Midbrain (tissue), 1 donor: ENCODE data around the gene CNPY3.
A peak's percentile ranks its signal among the peaks of the same experiment; 100 is the strongest.

Experiments used
- DNase-seq: peaks from one replicate; lab custom pipeline; 2025; lab: John Stamatoyannopoulos, UW

CNPY3 gene

DNA sequence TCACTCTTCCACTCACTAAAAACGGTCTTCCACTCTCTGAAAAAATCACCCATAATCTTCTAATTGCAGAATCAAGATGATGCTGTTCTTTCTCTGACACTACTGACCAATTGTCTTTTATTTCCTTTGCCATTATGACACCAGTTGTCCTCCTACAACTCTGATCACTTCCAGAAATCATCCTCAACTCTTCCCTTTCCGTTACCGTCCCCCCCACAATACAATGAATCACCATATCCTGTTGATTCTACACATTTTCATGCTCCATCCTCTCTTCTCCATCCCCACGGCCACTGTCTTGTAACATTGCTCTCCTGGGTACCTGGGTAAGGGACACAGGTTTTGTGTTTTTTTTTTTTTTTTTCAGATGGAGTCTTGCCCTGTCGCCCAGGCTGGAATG lies 52.6 kb downstream of the CNPY3 start:
- no peak for DNase-seq

DNA sequence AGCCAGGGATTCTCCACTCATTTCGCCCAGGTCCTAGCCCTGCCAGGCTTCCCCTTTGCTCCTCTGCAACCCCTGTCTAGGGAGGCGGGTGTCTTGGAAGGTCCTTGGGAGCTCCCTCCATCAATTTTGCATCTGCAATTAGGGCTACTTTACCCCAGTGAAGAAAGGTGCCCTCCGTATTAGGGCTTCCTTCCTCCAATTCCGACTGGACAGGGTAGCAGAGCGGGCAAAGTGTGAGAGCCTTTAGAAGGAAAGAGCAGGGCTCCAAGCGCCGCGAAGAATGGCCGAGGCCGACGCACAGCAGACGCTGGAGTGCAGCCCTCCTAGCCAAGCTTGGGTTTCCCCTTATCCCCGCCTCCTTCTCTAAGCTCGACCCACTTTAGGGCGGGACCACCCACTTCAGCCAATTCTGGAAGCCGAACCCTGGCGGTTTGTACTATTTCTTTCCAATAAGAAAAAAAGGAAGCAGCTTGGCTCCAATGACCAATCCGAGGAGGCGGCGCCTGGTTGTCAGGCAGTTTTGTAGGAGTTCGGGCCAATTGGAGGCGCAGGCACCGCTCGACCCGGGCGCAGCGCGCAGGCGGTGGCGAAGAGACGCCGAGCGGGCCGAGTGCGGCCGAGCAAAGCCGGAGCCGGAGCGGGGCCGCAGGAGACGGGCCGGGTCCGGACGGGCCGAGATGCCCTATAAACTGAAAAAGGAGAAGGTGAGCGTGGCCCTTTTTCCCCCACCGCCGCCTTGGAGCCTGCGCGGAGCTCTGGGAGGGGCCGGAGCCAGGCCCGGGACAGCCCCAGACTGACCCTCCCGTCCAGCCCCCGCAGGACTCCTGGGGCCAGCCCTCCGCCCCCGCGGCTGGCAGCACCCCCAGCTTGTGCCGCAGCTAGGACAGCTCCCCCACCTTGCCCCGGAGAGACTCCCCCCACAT lies 55.0 kb downstream of the CNPY3 start, which contains the start of gene PPP2R5D:
Gene PPP2R5D (plus strand): TSS at position 570 of the 923 bp plus-strand sequence. CDS start 108 bp downstream, at position 678.
- DNase-seq = peak; percentile 99

DNA sequence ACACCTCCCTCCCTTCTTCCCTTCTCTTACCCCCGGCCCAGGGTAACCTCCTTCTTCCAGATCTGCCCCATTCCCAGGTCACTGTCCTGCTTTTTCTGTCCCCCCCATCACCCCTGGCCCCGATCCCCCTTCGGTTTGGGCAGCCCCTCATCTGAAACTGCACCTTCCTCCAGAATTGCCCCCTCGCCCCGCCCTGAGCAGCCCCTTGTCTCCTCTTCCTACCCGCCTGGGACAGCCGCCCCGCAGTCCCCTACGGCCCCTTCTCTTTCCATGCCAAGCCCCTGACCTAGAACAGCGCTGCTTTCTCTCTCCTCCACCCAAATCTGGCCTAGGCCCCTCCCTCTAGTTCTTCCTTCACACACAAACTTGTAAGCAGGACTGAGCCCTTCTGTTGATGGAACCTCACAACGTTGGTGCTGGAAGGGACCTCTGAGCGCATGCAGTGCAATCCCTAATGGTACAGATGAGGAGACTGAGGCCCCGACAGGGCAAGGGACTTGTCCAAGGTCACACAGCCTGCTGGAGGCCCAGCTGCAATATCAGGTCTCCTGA lies 55.7 kb downstream of the CNPY3 start:
- no peak for DNase-seq

DNA sequence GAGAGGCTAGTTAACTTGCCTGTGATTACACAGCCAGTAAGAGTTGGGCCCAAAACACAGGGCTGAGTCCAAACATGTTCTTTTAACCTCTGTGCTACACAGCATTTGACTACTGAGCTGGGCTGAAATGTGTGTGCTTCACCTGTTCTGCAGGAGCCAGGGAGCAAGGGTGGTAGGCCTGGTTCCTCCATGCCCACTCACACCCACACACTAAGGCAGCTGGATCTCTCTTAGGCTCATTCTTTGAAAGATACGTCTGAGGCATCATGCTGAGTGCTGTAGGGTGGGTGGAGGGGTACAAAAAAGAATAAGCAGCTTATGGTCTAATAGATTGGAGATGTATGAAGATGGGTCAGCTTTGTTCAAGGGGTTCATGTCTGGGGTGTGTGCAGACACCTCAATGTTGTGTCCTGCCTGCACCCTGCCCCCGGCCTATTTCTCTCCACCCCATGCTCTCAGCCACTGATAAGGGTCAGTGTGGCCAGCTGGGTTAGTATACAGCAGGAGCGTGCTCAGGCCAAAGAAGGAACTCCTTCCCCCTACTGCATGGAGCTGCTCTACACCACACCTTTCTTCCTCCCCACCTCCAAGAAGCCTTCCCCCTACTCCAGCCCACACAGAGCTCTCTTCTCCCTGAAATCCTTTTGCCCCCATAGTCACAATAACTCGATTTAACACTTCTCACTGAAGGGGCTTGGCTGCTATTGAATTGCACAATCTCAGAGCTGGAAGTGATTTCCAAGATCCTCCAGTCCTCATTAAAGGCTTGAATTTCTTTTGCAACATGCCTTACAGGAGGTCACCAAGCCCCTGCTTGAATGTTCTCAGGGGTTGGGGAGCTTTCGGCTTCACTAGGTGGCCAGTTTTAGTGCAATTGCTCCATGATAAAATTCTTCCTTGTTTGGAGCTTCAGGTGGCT lies 58.5 kb downstream of the CNPY3 start:
- DNase-seq = no peak

DNA sequence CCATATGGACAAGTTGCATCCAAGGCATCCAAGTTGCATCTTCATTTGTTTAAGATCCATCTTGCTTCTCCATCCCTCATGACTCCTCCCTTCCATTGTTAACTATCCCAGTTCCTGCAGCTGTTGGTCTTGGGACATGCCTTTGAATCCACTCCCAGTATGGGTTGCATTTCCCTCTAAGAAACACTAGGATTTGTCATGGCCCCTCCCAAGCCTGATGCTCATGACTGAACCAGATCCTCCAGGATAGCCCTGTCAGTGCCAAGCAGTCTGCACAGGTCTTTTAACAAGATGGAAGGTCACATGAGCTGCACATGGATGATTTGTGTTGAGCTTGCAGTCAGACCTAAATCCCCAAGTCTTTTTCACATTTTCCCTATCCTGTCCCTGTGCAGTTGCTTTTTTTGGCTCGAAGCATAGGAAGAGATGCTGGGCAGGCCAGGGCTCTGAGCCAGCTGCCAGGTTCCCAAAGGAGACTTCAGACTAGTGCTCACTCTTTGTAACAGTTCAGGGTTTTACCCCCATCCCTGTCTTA lies 59.3 kb downstream of the CNPY3 start:
- no peak for DNase-seq
